Colonic mucosa (tissue), 4 donors: Measurements from ENCODE around the gene GPR35. TPM values are rescaled to one million over a fixed set of nuclear protein-coding genes. Genes with fewer than 3 reads are reported as not detected.

Source experiments
- DNase-seq: peaks from one replicate; pipeline ENCODE4 v3.0.0-alpha.2; 2020
- H3K27ac ChIP-seq: fragments of 200-600 bp; one replicate; pipeline ENCODE4 v1.8.0; 2021
- H3K27me3 ChIP-seq: fragments of 200-600 bp; one replicate; pipeline ENCODE4 v1.8.0; 2021
- H3K36me3 ChIP-seq: fragments of 200-600 bp; one replicate; pipeline ENCODE4 v1.8.0; 2021
- H3K4me1 ChIP-seq: fragments of 200-600 bp; one replicate; pipeline ENCODE4 v1.8.0; 2021; ENCODE audit warnings: mild to moderate bottlenecking
- H3K4me3 ChIP-seq: fragments of 200-600 bp; one replicate; pipeline ENCODE4 v1.8.0; 2021
- H3K9ac ChIP-seq, 2 donors: one replicate each; pipeline ENCODE4 v1.7.0; 2013; ENCODE audit warnings: control low read depth in 2 of 2, low read depth in 2 of 2, low read length in 2 of 2
- H3K9me3 ChIP-seq: fragments of 200-600 bp; one replicate; pipeline ENCODE4 v1.8.0; 2021
- intact Hi-C: fragments of 100-400 bp; cut with DNase I; formaldehyde crosslinking; loops from one replicate; pipeline ENCODE4 v1.14.1; 2022
- total RNA-seq, 2 donors: library from RNA; stranded (reverse); fragmentation: NEBNext Ultra II Directional in 1 of 2; extraction: Animal tissue kit (Norgen Biotek cat#: 25700) in 1 of 2; gene quantifications; one replicate each; pipeline ENCODE4 v1.2.1, GENCODE V29; 2021
- TF ChIP-seq, protein P1 (sequence below): fragments of 200-600 bp; IDR thresholded peaks from one replicate; pipeline ENCODE4 v1.8.0; 2022; ENCODE audit warnings: antibody characterized with exemption, mild to moderate bottlenecking
- donor health status: healthy.
- donor health status: DM: no; HTN: no; CAD: no.
- donor health status: DM: no; HTN: no; CAD: no.

Gene GPR35
- total RNA-seq, 2 donors from 2014 or later: 64.4 to 92.2 TPM

DNA sequence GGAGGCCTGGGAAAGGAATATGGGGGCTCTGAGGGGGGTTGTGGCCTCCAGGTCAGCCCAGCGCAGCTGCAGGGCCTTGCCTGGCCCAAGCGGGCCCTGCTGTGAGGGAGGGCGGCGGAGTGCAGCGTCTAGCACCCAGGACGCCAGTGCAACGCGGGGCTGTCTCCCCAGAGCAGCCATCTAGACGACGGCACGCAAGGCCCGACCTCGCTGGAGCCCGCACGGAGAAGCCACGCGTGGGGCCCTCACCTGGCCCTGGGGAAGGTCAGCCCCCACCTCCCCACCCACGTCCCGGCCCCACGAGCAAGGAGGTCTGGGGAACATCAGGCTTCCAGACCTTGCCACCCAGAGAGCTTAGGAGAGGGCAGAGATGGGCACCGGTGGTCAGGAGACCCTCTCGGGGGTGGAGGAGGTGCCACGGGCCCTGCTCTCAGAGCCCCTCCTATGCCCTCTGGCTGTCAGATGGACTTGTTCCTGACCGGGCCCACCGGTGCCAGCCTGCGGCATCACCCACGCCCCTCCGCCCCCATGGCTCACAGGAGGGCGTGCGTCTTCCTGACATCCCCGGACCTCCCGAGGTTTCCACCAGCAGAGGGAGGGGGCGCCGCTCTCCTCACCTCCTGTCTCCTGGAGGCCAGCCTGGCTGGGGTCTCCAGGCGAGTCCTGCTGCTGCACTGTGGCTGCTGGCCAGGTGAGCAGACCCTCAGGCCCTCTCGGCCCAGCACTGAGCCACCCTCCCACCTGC is 17.0 kb downstream of the GPR35 start:
- DNase-seq: no peak
- TF ChIP-seq, protein P1, sequence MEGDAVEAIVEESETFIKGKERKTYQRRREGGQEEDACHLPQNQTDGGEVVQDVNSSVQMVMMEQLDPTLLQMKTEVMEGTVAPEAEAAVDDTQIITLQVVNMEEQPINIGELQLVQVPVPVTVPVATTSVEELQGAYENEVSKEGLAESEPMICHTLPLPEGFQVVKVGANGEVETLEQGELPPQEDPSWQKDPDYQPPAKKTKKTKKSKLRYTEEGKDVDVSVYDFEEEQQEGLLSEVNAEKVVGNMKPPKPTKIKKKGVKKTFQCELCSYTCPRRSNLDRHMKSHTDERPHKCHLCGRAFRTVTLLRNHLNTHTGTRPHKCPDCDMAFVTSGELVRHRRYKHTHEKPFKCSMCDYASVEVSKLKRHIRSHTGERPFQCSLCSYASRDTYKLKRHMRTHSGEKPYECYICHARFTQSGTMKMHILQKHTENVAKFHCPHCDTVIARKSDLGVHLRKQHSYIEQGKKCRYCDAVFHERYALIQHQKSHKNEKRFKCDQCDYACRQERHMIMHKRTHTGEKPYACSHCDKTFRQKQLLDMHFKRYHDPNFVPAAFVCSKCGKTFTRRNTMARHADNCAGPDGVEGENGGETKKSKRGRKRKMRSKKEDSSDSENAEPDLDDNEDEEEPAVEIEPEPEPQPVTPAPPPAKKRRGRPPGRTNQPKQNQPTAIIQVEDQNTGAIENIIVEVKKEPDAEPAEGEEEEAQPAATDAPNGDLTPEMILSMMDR: no peak
- intact Hi-C loops: no loop called here
- Histone ChIP-seq H3K4me3 (no peak overlapping the region), H3K4me1 (no peaks in the 10 kb centered on the region), H3K27me3 (no peaks in the 10 kb centered on the region), H3K9me3 (no peaks in the 10 kb centered on the region), H3K27ac (no peak overlapping the region), H3K36me3 (no peaks in the 10 kb centered on the region), H3K9ac (no peak overlapping the region)

DNA sequence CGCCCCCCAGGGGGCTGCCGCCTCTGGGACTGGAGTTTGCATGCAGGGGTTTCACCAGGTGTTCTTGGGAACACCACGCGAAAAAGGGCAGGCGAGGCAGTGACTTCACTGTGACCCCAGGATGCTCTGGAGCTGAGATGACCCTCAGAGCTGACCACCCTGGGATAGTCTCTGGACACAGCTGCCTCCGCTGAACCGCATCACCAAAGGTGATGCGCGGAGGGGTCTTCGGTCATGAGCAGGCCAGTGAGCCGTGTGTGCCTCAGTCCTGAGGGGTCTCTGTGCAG is 17.5 kb downstream of the GPR35 start:
- DNase-seq: no peak
- TF ChIP-seq, protein P1: no peak
- Histone ChIP-seq H3K27me3 (no peaks in the 10 kb centered on the region), H3K9ac (no peak overlapping the region), H3K9me3 (no peaks in the 10 kb centered on the region), H3K4me1 (no peaks in the 10 kb centered on the region), H3K4me3 (no peak overlapping the region), H3K27ac (no peak overlapping the region), H3K36me3 (no peaks in the 10 kb centered on the region)
- intact Hi-C loops: no loop called here

DNA sequence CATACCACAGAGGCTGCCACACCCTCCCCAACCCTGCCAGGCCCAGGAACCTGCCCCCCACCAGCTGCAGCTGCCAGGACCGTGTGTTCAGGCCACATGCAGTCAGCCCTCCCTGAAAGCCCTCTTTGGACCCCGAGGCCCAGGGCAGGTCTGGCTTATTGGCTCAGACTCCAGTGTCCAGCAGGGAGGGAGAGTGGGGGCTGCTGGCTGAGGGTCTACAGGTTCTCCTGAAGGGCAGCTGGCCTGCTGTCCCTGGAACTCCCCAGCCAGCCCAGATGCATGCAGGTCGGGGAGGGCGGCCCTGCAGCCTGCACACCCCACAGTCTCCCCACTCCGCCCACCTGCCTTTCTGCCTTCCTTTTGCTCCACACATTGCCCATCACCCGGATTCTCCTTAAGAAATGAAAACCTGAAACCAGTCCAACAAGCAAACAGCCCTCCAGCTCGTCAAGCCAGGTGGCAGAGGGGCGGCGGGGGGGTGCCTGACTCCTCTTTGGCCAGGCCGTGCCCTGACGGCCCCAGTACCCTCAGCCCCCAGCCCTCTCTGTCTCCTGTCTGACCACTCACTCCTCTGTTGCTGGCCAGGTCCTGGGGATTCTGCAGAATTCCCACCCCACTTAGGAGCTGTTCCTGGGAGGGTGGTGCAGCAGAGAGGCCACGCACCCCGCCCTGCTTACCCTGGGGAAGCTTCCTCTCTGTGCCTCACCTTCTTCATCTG is 18.0 kb downstream of the GPR35 start:
- intact Hi-C loops: no loop called here
- H3K36me3 ChIP-seq: no peaks in the 10 kb centered on the region
- no peak for DNase-seq
- H3K27me3 ChIP-seq: no peaks in the 10 kb centered on the region
- H3K27ac ChIP-seq: no peak overlapping the region
- H3K4me1 ChIP-seq: no peaks in the 10 kb centered on the region
- no peak overlapping the region for H3K9ac ChIP-seq
- TF ChIP-seq, protein P1: no peak
- no peak overlapping the region for H3K4me3 ChIP-seq
- H3K9me3 ChIP-seq: no peaks in the 10 kb centered on the region

DNA sequence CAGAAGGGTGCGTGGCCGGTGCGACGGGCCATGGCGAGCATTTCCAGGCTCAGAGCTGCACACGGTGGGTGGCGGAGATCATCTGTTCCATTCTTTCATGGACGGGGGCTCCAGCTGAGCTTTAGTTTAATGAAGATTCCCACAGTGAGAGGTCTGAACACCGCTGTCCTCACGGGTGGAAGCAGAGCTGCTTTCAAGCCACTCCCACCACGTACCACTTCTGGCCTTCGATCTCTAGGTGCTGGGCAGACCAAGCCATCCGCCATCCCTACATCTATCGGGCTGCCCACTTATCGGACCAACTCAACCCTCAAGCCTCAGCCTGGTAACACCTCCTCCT is 18.5 kb downstream of the GPR35 start:
- TF ChIP-seq, protein P1: no peak
- no peak for DNase-seq
- intact Hi-C loops: no loop called here
- Histone ChIP-seq H3K4me3 (no peak overlapping the region), H3K27ac (no peak overlapping the region), H3K27me3 (no peaks in the 10 kb centered on the region), H3K36me3 (no peaks in the 10 kb centered on the region), H3K9me3 (no peaks in the 10 kb centered on the region), H3K4me1 (no peaks in the 10 kb centered on the region), H3K9ac (no peak overlapping the region)

GRCh38 chr2:240644171-240644651 is 18.9 kb downstream of the GPR35 start:
- Histone ChIP-seq H3K4me3 (no peak overlapping the region), H3K9me3 (no peaks in the 10 kb centered on the region), H3K36me3 (no peaks in the 10 kb centered on the region), H3K27ac (no peak overlapping the region), H3K4me1 (no peaks in the 10 kb centered on the region), H3K27me3 (no peaks in the 10 kb centered on the region), H3K9ac (no peak overlapping the region)
- TF ChIP-seq, protein P1: no peak
- intact Hi-C loops: no loop called here
- DNase-seq: no peak
